AG08396 (cell line): ENCODE results near the gene GNB4.

Experiments used
- DNase-seq: peaks from one replicate; pipeline ENCODE4 v3.0.0; 2012; ENCODE audit warnings: low spot score, mixed read lengths

The GNB4 gene

DNA sequence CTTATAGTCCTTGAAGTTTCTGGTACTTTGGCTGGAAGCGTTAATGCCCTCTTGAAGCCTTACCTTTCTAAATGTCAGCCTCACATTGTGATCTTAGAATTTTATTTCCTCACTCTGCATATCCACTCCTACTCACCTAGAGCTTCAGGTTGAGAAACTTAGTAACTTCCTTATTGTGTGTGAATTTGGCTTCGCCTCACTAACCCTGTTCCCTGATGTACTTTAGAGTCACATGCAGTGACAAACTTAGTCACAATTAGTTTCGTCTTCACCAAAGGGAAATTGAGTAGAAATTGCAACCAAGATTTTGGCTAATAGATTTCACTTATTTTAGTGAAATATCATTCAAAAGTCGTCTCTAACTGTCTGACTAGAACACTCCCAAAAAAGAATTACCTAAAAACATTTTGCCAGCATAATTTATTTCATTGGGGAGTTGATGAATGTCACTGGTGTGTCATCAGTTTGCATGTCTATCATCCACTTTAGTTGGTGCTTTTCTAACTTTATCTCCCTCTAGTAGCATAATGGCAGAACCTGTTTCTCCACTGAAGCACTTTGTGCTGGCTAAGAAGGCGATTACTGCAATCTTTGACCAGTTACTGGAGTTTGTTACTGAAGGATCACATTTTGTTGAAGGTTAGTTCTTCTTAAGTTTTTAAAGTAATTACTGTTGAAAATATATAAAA lies 102.8 kb downstream of the GNB4 start:
- DNase-seq = no peak

GRCh38 chr3:179347345-179348194 lies 103.7 kb downstream of the GNB4 start, which contains the start of gene MFN1:
TSS of gene MFN1 (plus strand) at chr3:179347709. CDS start at chr3:179348852, 1,143 bp downstream.
- peak; percentile 95 for DNase-seq
